ENCODE data around the gene FBXO42. TPM values are rescaled to one million over a fixed set of nuclear protein-coding genes. Genes with fewer than 3 reads are reported as not detected.
A peak's percentile ranks its signal among the peaks of the same experiment; 100 is the strongest.

Gene FBXO42
- total and polyA plus RNA-seq, 2 experiments from 2014 or later = 6.0 to 20.7 TPM

DNA sequence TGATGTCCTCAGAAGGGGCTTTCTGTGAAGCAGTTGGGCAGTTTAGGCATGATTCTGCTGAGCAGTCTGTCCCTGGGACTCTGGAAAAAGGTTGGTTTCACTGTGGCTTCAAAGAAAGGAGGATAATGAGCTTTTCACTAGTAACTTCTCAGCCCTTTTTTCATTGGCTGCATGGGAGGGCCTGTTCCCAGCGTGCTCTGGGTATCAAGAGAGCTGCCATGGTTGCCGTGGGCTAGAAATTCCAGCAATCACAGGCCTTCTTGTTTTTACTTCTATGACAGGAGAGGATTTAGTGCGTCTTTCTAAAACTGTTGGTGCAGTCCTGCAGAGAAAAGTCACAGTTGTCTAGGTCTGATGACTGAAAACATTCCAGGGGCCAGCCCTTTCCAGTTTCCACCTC, 22.0 kb upstream of the FBXO42 start:
- H3K36me3 Mint-ChIP-seq (ENCODE audit: low read depth) = peaks cover 19% of the 10 kb centered on the region; the same call in 2 of the 3 replicates
- TF ChIP-seq, protein P1, sequence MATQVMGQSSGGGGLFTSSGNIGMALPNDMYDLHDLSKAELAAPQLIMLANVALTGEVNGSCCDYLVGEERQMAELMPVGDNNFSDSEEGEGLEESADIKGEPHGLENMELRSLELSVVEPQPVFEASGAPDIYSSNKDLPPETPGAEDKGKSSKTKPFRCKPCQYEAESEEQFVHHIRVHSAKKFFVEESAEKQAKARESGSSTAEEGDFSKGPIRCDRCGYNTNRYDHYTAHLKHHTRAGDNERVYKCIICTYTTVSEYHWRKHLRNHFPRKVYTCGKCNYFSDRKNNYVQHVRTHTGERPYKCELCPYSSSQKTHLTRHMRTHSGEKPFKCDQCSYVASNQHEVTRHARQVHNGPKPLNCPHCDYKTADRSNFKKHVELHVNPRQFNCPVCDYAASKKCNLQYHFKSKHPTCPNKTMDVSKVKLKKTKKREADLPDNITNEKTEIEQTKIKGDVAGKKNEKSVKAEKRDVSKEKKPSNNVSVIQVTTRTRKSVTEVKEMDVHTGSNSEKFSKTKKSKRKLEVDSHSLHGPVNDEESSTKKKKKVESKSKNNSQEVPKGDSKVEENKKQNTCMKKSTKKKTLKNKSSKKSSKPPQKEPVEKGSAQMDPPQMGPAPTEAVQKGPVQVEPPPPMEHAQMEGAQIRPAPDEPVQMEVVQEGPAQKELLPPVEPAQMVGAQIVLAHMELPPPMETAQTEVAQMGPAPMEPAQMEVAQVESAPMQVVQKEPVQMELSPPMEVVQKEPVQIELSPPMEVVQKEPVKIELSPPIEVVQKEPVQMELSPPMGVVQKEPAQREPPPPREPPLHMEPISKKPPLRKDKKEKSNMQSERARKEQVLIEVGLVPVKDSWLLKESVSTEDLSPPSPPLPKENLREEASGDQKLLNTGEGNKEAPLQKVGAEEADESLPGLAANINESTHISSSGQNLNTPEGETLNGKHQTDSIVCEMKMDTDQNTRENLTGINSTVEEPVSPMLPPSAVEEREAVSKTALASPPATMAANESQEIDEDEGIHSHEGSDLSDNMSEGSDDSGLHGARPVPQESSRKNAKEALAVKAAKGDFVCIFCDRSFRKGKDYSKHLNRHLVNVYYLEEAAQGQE (IDR thresholded peaks at IDR 0.05; ENCODE audit: unreplicated experiment) = no peak
- TF ChIP-seq, protein P2, sequence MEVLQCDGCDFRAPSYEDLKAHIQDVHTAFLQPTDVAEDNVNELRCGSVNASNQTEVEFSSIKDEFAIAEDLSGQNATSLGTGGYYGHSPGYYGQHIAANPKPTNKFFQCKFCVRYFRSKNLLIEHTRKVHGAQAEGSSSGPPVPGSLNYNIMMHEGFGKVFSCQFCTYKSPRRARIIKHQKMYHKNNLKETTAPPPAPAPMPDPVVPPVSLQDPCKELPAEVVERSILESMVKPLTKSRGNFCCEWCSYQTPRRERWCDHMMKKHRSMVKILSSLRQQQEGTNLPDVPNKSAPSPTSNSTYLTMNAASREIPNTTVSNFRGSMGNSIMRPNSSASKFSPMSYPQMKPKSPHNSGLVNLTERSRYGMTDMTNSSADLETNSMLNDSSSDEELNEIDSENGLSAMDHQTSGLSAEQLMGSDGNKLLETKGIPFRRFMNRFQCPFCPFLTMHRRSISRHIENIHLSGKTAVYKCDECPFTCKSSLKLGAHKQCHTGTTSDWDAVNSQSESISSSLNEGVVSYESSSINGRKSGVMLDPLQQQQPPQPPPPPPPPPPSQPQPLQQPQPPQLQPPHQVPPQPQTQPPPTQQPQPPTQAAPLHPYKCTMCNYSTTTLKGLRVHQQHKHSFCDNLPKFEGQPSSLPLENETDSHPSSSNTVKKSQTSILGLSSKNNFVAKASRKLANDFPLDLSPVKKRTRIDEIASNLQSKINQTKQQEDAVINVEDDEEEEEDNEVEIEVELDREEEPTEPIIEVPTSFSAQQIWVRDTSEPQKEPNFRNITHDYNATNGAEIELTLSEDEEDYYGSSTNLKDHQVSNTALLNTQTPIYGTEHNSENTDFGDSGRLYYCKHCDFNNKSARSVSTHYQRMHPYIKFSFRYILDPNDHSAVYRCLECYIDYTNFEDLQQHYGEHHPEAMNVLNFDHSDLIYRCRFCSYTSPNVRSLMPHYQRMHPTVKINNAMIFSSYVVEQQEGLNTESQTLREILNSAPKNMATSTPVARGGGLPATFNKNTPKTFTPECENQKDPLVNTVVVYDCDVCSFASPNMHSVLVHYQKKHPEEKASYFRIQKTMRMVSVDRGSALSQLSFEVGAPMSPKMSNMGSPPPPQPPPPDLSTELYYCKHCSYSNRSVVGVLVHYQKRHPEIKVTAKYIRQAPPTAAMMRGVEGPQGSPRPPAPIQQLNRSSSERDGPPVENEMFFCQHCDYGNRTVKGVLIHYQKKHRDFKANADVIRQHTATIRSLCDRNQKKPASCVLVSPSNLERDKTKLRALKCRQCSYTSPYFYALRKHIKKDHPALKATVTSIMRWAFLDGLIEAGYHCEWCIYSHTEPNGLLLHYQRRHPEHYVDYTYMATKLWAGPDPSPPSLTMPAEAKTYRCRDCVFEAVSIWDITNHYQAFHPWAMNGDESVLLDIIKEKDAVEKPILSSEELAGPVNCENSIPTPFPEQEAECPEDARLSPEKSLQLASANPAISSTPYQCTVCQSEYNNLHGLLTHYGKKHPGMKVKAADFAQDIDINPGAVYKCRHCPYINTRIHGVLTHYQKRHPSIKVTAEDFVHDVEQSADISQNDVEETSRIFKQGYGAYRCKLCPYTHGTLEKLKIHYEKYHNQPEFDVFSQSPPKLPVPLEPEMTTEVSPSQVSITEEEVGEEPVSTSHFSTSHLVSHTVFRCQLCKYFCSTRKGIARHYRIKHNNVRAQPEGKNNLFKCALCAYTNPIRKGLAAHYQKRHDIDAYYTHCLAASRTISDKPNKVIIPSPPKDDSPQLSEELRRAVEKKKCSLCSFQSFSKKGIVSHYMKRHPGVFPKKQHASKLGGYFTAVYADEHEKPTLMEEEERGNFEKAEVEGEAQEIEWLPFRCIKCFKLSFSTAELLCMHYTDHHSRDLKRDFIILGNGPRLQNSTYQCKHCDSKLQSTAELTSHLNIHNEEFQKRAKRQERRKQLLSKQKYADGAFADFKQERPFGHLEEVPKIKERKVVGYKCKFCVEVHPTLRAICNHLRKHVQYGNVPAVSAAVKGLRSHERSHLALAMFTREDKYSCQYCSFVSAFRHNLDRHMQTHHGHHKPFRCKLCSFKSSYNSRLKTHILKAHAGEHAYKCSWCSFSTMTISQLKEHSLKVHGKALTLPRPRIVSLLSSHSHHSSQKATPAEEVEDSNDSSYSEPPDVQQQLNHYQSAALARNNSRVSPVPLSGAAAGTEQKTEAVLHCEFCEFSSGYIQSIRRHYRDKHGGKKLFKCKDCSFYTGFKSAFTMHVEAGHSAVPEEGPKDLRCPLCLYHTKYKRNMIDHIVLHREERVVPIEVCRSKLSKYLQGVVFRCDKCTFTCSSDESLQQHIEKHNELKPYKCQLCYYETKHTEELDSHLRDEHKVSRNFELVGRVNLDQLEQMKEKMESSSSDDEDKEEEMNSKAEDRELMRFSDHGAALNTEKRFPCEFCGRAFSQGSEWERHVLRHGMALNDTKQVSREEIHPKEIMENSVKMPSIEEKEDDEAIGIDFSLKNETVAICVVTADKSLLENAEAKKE (CRISPR knock-in tag; IDR thresholded peaks at IDR 0.05) = no peak
- TF ChIP-seq JUNB (IDR thresholded peaks at IDR 0.05; ENCODE audit: unreplicated experiment) (no peak), CREB1 (CRISPR knock-in tag; IDR thresholded peaks at IDR 0.05; ENCODE audit: low read depth) (no peak), EZH2 (IDR thresholded peaks at IDR 0.05; ENCODE audit: low read depth, unreplicated experiment) (no peak), ZNF114 (CRISPR knock-in tag; IDR thresholded peaks at IDR 0.05) (no peak), ZNF331 (CRISPR knock-in tag; IDR thresholded peaks at IDR 0.05; ENCODE audit: low read depth) (no peak), NANOG (IDR thresholded peaks at IDR 0.05; ENCODE audit: borderline replicate concordance) (no peak), EZH2phosphoT487 (IDR thresholded peaks at IDR 0.05; ENCODE audit: unreplicated experiment) (no peak), STAT1 (IDR thresholded peaks at IDR 0.05; ENCODE audit: unreplicated experiment) (no peak), POLR2AphosphoS5 (IDR thresholded peaks at IDR 0.05; ENCODE audit: low read depth) (no peak)
- TF ChIP-seq, protein P3, sequence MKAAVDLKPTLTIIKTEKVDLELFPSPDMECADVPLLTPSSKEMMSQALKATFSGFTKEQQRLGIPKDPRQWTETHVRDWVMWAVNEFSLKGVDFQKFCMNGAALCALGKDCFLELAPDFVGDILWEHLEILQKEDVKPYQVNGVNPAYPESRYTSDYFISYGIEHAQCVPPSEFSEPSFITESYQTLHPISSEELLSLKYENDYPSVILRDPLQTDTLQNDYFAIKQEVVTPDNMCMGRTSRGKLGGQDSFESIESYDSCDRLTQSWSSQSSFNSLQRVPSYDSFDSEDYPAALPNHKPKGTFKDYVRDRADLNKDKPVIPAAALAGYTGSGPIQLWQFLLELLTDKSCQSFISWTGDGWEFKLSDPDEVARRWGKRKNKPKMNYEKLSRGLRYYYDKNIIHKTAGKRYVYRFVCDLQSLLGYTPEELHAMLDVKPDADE (IDR thresholded peaks at IDR 0.05) = no peak
- TF ChIP-seq, protein P4, sequence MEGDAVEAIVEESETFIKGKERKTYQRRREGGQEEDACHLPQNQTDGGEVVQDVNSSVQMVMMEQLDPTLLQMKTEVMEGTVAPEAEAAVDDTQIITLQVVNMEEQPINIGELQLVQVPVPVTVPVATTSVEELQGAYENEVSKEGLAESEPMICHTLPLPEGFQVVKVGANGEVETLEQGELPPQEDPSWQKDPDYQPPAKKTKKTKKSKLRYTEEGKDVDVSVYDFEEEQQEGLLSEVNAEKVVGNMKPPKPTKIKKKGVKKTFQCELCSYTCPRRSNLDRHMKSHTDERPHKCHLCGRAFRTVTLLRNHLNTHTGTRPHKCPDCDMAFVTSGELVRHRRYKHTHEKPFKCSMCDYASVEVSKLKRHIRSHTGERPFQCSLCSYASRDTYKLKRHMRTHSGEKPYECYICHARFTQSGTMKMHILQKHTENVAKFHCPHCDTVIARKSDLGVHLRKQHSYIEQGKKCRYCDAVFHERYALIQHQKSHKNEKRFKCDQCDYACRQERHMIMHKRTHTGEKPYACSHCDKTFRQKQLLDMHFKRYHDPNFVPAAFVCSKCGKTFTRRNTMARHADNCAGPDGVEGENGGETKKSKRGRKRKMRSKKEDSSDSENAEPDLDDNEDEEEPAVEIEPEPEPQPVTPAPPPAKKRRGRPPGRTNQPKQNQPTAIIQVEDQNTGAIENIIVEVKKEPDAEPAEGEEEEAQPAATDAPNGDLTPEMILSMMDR (conservative IDR thresholded peaks at IDR 0.05; ENCODE audit: low read depth in 2 of 2) = no peak
- no peak overlapping the region for H3K27ac Mint-ChIP-seq
- H3K27ac ChIP-seq (ENCODE audit: low read depth) = peak overlapping the region; percentile 78
- H2AFZ ChIP-seq = no peak overlapping the region
- H3K4me3 Mint-ChIP-seq = no peak overlapping the region; the same call in 2 of the 3 replicates
- 0 out of 2 replicates have a peak, but pooled peaks cover 16% of the 10 kb centered on the region for H3F3A ChIP-seq (replicated peaks; ENCODE audit: low read depth)
- no peaks in the 10 kb centered on the region for H3K9me3 Mint-ChIP-seq
- H3K27me3 Mint-ChIP-seq (ENCODE audit: insufficient read depth, low read depth, poor library complexity) = peaks cover 7% of the 10 kb centered on the region
- H3K36me3 ChIP-seq (ENCODE audit: insufficient read depth) = no peaks in the 10 kb centered on the region
- no peaks in the 10 kb centered on the region for H3K9me2 ChIP-seq (ENCODE audit: insufficient read depth)
- DNase-seq (ENCODE audit: low spot score) (no peak), ATAC-seq (no peak)
- peaks cover 44% of the 10 kb centered on the region for H3K4me1 ChIP-seq (ENCODE audit: insufficient read depth)
- H3K4me3 ChIP-seq = no peak overlapping the region
- H3K27me3 ChIP-seq (ENCODE audit: insufficient read depth) = no peaks in the 10 kb centered on the region
- peaks cover 37% of the 10 kb centered on the region for H3K4me1 Mint-ChIP-seq
- peaks cover 100% of the 10 kb centered on the region for H3K79me2 ChIP-seq (replicated peaks; ENCODE audit: insufficient read depth)
- peaks cover 83% of the 10 kb centered on the region for H4K20me1 ChIP-seq (replicated peaks; ENCODE audit: insufficient read depth)
- no peak overlapping the region for H3K4me2 ChIP-seq
